Panc1 (cell line): ENCODE data around the gene HDDC2. TPM values are rescaled to one million over a fixed set of nuclear protein-coding genes. Genes with fewer than 3 reads are reported as not detected.

Source experiments
- ATAC-seq: fragments of 200-7000 bp; cut with Tn5 transposase; 2 replicates; pipeline ENCODE4 v1.9.1; 2020; ENCODE audit warnings: mild to moderate bottlenecking, moderate library complexity
- BruUV-seq: library from RNA; stranded (reverse); fragments of 400-500 nt; replicated peaks from 2 replicates; lab custom pipeline; 2021; lab: Mats Ljungman, UMichigan
- CTCF ChIA-PET: fragments of 300-600 bp; sonication (Branson Sonifier 250); formaldehyde crosslinking; loops from one replicate; lab custom pipeline; 2022; ENCODE audit warnings: antibody characterized with exemption; lab: Charles Lee
- POLR2A ChIA-PET: fragments of 300-600 bp; sonication (Branson Sonifier 250); formaldehyde crosslinking; loops from one replicate; lab custom pipeline; 2022; ENCODE audit warnings: antibody characterized with exemption; lab: Charles Lee
- DNase-seq: peaks from one replicate; pipeline ENCODE4 v3.0.0-alpha.2; 2010; ENCODE audit warnings: low read depth, low spot score
- H3K27ac ChIP-seq: 2 replicates; pipeline ENCODE4 v1.5.1; 2011; ENCODE audit warnings: mild to moderate bottlenecking, low read length, inconsistent platforms
- H3K27me3 ChIP-seq: fragments of 200-500 bp; sonication (Bioruptor generic); 2 replicates; pipeline ENCODE4 v1.6.0; 2014; ENCODE audit warnings: low read length, inconsistent platforms; ENCODE audit not compliant: control insufficient read depth, insufficient read depth
- H3K36me3 ChIP-seq: fragments of 200-500 bp; sonication (Bioruptor generic); 2 replicates; pipeline ENCODE4 v1.5.1; 2014; ENCODE audit warnings: inconsistent platforms, mild to moderate bottlenecking, low read length, moderate library complexity; ENCODE audit not compliant: control insufficient read depth, insufficient read depth
- H3K4me1 ChIP-seq: 2 replicates; pipeline ENCODE4 v1.5.1; 2011; ENCODE audit warnings: inconsistent platforms, mild to moderate bottlenecking, low read length, moderate library complexity; ENCODE audit not compliant: control insufficient read depth, insufficient read depth
- H3K4me3 ChIP-seq, 2 experiments: 2 replicates each; pipeline ENCODE4 v1.5.1; 2011 to 2012; ENCODE audit warnings: low read depth in 2 of 2, low read length in 2 of 2, mild to moderate bottlenecking in 2 of 2, inconsistent platforms in 1 of 2, moderate library complexity in 1 of 2
- H3K9me3 ChIP-seq: fragments of 200-500 bp; sonication (Bioruptor generic); 2 replicates; pipeline ENCODE4 v1.5.1; 2014; ENCODE audit warnings: low read depth, mild to moderate bottlenecking, inconsistent platforms, low read length, moderate library complexity; ENCODE audit not compliant: control insufficient read depth, insufficient read depth
- POLR2AphosphoS5 ChIP-seq: IDR thresholded peaks from 2 replicates; pipeline ENCODE4 v1.6.1; 2012; ENCODE audit warnings: mild to moderate bottlenecking, low read depth, low read length, moderate library complexity
- SIN3A ChIP-seq: IDR thresholded peaks from 2 replicates; pipeline ENCODE4 v1.6.1; 2012; ENCODE audit warnings: low read depth, mild to moderate bottlenecking, low read length, moderate library complexity, borderline replicate concordance; ENCODE audit not compliant: insufficient read depth
- TCF7L2 ChIP-seq: IDR thresholded peaks from 2 replicates; pipeline ENCODE4 v1.6.1; 2011; ENCODE audit warnings: mild to moderate bottlenecking, low read depth, low read length, inconsistent platforms
- in situ Hi-C: cut with HindIII; loops from 2 replicates; pipeline ENCODE4 v1.10.0; 2016; ENCODE audit warnings: low sequenced_read_pairs, low pct_unique_long_range_greater_than_20kb
- intact Hi-C: fragments of 100-400 bp; cut with micrococcal nuclease; formaldehyde crosslinking; loops from one replicate; pipeline ENCODE4 v1.10.0; 2022; ENCODE audit not compliant: unreplicated experiment
- total RNA-seq: library from RNA; stranded (reverse); gene quantifications from one replicate; pipeline ENCODE4 v1.2.1, GENCODE V29; 2021; ENCODE audit not compliant: unreplicated experiment
- TF ChIP-seq, protein P1 (sequence below), 2 experiments: IDR thresholded peaks; 2 replicates each; pipeline ENCODE4 v1.6.1; 2011 to 2012; ENCODE audit warnings: low read depth in 2 of 2, control low read depth in 1 of 2, low read length in 1 of 2, mild to moderate bottlenecking in 1 of 2, moderate library complexity in 1 of 2; ENCODE audit not compliant: insufficient read depth in 1 of 2
- TF ChIP-seq, protein P2 (sequence below): fragments of 450-650 bp; IDR thresholded peaks from 2 replicates; pipeline ENCODE4 v1.5.1; 2017; ENCODE audit warnings: mild to moderate bottlenecking

The HDDC2 gene
- total RNA-seq, 1 experiment from 2014 or later, result 88.8 TPM

- intact Hi-C loops, result loop anchor here (10.0 kb wide), 1 partner anchor 198 kb away; no protein-coding TSS in a partner anchor
- ChIA-PET POLR2A (no interaction called here), CTCF (no interaction called here)
- Histone ChIP-seq H3K4me1 (no peaks in the 10 kb centered on the region), H3K27me3 (peaks cover 14% of the 10 kb centered on the region; the same call in 1 of the 2 replicates), H3K27ac (no peak overlapping the region), H3K9me3 (no peaks in the 10 kb centered on the region), H3K36me3 (no peaks in the 10 kb centered on the region), H3K4me3 (no peak overlapping the region)
- ATAC-seq (no peak), DNase-seq (no peak)
- in situ Hi-C loops, result no loop called here
- TF ChIP-seq TCF7L2 (no peak), POLR2AphosphoS5 (no peak), SIN3A (no peak)
- TF ChIP-seq, protein P1, sequence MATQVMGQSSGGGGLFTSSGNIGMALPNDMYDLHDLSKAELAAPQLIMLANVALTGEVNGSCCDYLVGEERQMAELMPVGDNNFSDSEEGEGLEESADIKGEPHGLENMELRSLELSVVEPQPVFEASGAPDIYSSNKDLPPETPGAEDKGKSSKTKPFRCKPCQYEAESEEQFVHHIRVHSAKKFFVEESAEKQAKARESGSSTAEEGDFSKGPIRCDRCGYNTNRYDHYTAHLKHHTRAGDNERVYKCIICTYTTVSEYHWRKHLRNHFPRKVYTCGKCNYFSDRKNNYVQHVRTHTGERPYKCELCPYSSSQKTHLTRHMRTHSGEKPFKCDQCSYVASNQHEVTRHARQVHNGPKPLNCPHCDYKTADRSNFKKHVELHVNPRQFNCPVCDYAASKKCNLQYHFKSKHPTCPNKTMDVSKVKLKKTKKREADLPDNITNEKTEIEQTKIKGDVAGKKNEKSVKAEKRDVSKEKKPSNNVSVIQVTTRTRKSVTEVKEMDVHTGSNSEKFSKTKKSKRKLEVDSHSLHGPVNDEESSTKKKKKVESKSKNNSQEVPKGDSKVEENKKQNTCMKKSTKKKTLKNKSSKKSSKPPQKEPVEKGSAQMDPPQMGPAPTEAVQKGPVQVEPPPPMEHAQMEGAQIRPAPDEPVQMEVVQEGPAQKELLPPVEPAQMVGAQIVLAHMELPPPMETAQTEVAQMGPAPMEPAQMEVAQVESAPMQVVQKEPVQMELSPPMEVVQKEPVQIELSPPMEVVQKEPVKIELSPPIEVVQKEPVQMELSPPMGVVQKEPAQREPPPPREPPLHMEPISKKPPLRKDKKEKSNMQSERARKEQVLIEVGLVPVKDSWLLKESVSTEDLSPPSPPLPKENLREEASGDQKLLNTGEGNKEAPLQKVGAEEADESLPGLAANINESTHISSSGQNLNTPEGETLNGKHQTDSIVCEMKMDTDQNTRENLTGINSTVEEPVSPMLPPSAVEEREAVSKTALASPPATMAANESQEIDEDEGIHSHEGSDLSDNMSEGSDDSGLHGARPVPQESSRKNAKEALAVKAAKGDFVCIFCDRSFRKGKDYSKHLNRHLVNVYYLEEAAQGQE (IDR thresholded peaks at IDR 0.05; ENCODE audit: insufficient read depth in 1 of 2, low read depth in 2 of 2, low read length in 1 of 2), result no peak
- TF ChIP-seq, protein P2, sequence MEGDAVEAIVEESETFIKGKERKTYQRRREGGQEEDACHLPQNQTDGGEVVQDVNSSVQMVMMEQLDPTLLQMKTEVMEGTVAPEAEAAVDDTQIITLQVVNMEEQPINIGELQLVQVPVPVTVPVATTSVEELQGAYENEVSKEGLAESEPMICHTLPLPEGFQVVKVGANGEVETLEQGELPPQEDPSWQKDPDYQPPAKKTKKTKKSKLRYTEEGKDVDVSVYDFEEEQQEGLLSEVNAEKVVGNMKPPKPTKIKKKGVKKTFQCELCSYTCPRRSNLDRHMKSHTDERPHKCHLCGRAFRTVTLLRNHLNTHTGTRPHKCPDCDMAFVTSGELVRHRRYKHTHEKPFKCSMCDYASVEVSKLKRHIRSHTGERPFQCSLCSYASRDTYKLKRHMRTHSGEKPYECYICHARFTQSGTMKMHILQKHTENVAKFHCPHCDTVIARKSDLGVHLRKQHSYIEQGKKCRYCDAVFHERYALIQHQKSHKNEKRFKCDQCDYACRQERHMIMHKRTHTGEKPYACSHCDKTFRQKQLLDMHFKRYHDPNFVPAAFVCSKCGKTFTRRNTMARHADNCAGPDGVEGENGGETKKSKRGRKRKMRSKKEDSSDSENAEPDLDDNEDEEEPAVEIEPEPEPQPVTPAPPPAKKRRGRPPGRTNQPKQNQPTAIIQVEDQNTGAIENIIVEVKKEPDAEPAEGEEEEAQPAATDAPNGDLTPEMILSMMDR, result no peak
- BruUV-seq, result no TSS peak
These were observed 14.9 kb upstream of the HDDC2 start for GRCh38 chr6:125316621-125317020.

DNA sequence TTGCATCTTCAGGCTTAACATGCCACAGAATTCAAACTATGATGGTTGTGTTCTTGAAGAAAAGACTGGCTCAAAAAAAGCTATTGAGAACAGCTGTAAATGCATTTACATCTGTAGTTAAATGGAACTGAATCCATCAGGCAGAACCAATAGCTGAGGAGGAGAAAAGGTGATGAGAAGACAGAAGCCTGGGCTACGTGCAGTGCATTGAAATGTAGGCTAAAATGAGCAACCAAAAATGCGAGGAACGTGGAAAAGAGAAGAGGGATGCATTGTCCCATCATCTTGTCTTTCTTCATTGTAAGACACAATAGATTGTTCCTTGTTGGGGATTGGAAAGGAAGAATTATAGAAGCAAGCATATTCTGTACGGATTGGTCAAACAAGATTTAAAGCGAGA is 13.8 kb upstream of the HDDC2 start:
- Histone ChIP-seq H3K9me3 (no peaks in the 10 kb centered on the region), H3K4me3 (no peak overlapping the region), H3K36me3 (no peaks in the 10 kb centered on the region), H3K4me1 (no peaks in the 10 kb centered on the region), H3K27ac (no peak overlapping the region), H3K27me3 (peaks cover 15% of the 10 kb centered on the region; the same call in 1 of the 2 replicates)
- intact Hi-C loops (loop anchor here (10.0 kb wide), 1 partner anchor 199 kb away; no protein-coding TSS in a partner anchor), in situ Hi-C loops (no loop called here)
- no peak for DNase-seq
- POLR2A ChIA-PET, result no interaction called here
- TF ChIP-seq, protein P2, result no peak
- TF ChIP-seq, protein P1 (IDR thresholded peaks at IDR 0.05; ENCODE audit: insufficient read depth in 1 of 2, low read depth in 2 of 2, low read length in 1 of 2), result no peak
- TF ChIP-seq TCF7L2 (no peak), SIN3A (no peak), POLR2AphosphoS5 (no peak)
- CTCF ChIA-PET, result no interaction called here
- ATAC-seq, result no peak
- BruUV-seq, result no TSS peak
